ENCODE results near the gene PHKA2.

The PHKA2 gene

DNA sequence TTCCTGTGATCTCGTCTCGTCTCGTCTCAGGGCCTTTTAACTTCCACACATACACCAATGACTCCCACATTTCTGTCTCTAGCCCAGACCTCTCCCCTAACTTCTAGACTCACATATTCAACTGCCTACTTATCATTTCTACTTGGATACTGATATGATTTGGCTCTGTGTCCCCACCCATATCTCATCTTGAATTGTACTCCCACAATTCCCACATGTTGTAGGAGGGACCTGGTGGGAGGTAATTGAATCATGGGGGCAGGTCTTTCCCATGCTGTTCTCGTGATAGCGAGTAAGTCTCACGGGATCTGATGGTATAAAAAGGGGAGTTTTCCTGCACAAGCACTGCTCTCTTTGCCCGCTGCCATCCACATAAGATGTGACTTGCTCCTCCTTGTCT, 8.9 kb downstream of the PHKA2 start:
- no peak for DNase-seq

DNA sequence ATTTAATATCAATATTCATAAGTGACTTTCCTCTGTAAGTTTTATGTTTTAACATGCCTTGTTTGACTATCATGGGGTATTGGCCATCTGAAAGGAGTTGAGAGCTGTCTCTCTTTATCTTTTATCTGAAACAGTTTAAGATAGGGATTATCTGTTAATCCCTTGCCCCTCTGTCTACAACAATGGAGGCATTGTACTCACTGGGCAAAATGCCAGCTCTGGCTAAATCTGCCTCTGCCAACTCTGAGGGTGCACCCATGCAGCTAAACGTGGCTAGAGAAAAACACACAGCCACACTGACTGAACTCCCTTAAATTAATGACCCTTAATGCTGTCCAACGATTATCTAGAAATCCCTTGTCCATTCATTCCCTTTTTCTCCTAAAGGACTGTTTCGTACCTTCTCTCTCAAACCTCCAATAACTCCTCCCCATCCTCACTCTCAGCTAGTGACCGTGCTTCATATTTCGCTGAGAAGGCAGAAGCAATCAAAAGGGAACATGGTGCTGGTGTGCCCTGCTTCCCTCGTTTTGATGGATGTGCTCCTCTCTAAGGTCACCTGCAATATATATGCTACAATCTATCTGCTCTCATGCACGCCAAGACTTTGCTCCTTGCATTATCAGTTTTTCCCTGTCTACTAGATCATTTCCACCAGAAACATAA, 10.3 kb downstream of the PHKA2 start:
- no peak for DNase-seq

DNA sequence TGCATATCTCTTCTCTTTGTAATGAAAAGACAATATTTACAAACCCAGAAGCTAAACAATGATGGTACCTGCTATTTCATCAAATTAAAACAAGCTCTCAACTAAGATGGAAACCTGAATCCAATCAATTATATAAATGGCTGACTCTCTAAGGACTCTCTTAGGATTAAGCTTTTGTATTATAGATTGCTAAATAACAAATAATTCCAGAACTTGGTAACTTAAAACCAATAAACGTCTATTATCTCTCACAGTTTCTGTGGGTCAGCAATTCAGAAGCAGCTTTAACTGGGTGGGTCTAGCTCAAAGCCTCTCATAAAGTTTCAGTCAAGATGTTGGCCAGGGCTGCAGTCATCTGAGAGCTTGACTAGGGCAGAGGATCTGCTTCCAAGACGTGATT, 12.4 kb downstream of the PHKA2 start:
- no peak for DNase-seq

DNA sequence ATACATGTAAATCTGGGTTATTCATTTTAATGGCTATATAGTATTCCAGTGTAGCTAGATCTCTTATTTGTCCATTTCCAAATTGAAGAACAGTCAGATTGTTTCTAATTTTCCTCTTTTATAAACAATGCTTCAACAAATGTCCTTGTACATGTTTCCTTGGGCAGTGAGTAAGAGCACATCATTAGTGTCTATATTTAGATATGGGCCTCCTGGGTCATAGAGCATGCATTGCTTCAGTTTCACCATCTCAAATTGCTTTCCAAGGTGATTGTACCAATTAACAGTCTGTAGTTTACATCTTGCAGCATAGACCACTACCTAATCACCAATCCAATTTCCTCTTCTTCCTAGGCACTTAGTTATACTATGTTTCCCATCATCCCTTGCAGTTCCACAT, 13.4 kb downstream of the PHKA2 start:
- no peak for DNase-seq

DNA sequence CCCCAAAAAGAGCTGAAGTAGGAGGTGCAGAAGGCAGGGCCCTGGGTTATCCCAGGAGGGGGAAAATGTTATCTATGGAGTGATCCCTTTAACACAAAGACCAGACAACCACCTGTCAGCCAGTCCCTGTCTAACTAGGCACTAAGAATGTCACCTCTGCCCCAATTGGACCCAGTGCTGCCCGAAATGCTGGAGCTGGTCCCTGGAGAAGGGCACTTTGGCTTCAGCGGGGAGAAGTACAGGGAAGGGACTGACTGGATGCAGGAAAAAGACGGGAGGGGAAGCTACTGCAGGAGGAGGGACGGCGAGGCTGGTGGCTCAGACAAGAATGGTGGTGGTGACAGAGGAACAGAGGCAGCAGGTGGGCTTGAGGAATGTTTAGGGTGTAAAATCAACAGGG, 17.3 kb downstream of the PHKA2 start:
- DNase-seq = no peak

DNA sequence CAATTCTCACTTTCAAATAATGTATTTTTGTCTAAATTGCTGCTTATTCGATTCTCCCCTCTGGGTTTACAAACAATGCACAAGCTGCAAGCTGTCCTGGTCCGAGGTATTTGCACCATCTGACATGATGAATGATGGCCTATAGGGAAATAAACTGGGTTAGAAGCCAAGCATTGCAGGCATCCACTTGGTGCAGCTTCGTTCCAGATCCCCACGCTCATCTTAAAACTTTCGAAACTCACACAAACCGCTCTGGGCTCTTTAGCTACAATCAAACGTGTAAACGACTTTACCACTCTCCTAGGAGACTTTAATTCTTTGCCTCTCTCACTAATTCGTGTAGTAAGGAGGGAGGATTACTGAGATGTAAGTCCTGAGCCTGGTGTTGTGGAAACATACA, 19.0 kb downstream of the PHKA2 start:
- peak; percentile 6 for DNase-seq

DNA sequence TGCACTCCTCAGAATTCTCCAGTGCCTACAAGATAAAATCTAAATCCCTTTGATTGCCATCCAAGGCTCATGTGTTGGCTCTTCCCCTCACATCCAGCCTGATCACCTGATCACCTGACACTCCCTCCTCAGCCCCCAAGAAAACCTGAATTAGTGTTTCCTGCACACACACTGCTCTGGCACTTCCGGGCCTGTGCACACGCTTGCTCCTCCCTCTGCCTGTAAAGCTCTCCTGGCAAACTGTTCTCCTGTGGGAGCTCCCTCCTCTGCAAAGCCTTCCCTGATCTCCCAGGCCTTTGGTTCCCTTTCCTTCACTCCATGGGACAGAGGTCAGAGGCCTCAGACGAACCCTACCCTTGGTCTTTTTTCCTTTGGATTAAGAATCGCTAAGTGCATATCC, 19.9 kb downstream of the PHKA2 start:
- no peak for DNase-seq

DNA sequence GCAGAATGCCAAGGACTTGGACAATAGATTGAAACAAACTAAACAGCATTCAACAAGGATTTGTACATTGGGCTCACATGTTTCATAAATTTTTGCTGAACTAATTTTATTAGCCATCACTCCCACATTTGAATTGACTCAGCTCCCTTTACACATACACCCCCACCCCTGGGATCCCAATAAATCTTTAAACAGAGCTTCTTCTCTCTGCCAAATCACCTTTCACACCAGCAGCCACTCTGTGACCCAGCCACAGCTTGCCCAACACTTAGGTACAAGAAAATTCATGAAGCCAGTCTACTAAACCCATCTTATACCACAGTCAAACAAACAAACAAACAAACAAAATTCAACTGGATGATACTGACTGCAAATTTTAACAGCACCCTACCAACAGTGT, 21.6 kb downstream of the PHKA2 start:
- DNase-seq = no peak

DNA sequence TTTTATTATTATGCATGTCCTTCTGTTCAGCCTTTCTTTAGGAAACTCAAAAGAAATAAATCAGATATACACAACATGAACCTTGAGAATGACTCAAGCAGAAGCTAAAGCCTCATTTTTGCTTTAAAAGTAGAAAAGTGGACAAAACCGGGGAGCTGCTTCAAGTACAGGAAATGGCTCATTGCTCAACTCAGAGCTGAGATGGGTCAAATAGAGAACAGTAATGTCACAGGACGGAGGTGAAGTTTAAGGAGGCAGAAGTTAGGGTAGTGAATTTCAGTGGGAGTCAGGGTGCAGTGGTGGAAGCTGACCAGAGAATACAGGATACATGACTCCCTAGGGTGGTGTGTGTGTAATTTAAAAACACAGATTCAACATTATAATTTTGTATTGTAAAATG, 22.2 kb downstream of the PHKA2 start:
- DNase-seq = peak; percentile 9

DNA sequence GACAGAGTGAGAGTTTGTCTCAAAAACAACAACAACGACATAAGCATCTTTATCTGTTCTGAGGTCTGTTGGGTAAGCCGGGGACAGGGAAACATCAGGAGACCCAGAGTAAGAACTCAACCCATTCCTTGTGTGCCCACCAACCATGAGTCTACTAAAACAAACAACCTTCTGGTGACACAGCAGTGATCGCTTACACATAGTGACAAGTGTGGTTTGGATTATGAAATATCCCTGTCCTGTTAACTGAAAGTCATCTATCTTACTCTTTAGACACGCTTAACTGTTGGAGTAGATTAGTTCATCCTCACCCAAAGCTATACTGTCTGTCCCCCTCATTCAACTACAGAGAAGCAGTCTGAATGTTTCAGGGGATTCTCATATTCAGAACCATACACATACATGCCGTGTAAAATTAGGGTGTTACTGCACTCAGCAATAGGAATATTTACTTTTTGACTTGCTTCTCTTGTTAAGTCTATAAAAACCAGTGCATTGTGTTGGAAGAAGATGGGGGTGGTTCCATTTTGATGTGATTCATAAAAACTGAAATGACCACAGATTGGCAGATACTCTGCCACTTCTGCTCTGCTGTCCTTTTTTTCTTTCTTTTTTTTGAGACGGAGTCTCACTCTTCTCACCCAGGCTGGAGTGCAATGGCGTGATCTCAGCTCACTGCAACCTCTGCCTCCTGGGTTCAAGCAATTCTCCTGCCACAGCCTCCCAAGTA, 27.4 kb downstream of the PHKA2 start:
- DNase-seq = no peak

DNA sequence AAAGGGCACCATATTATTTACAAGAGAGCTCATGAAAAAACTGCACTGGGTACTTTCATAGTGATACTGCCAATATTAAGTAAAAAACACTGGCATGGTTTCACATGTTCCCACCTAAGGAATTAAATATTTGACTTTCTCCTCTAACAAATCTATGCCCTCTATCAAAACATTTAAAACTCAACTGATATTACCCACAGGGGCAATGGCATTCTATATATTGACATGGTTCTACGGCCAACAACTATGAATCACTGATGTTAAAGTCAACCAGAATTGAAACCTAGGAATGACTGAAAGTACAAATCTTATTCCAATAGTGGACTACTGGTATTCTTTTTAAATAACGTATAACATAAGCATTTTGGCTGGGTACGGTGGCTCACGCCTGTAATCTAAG, 28.2 kb downstream of the PHKA2 start:
- DNase-seq = no peak

DNA sequence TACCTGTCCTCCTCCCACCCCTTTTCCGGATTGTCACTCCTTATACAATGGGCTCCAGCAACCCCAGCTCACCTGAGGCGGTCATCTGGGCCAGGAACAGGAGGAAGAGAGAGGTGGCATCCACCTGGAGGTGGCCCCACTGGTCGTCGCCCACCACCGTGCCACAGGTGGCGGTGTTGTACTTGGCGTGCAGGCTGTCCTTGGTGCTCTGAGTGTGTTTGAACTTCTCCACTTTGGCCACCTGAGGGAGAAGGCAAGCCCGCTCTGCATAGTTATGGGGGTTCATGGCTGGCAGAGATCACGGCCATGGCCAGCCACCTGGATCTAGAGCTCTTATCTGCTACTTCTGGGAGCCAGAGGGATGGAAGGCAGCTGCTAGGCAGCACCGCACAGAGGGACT, 32.9 kb downstream of the PHKA2 start:
- no peak for DNase-seq

DNA sequence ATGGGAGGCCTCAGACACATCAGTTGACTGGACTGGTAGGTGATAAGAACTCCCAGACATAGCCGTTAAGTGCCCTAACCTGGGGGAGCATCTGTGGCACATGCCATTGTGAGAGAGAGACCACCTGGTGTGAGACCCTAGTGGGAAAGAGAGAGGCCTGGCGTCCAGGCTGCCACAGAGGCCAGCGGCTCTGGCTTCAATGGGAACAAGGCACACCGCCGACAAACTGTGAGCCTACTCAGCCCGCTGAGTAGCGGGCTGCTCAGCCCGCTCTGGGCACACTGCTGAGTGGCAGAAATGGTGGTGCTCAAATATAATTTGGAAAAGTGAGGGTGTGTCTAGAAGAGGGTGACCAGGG, 34.0 kb downstream of the PHKA2 start:
- DNase-seq = no peak

DNA sequence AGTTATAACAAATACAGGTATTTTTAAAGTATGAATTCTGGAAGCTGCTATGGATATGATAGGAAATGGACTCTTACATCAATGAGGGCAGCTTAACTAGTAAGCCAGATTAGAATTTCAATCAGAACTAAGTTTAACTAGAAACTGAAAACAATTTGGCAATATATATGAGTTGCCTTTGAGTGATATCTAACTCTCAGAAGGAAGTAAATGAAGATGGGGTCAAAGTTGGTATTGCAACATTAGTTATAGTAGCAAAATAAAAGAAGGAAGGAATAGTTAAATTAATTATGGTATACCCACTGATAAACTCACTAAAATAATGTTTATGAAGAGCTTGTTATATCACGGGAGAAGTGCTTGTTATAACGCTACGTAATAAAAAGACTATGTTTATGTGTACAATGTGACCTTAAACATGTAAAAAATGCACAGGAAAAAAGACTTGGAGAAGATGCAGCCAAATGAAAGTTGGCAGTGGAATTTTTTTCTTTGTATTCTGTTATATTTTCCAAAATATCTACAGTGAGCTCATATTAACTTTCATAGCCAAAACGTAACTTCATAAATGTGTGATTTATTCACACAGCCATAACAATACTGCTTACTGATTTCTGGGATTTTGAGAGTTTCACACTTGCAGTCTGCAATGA, 34.5 kb downstream of the PHKA2 start:
- no peak for DNase-seq

DNA sequence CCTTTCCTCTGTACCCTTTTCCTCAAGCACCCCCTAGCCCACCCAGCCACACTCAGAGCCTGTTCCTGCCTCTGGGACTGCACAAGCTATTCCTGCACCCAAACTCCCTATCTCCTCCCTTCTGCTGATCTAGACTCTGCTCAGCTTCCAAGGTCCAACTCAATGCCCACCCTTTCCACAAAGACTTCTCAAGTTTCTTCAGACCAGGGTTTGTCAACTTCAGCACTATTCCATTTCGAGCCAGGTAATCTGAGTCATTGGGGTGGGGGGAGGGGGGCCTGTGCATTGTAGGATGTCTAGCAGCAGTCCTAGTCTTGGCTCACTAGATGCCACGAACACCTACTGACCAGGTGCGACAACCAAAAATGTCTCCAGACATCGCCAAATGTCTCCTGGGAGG, 37.3 kb downstream of the PHKA2 start:
- DNase-seq = no peak

DNA sequence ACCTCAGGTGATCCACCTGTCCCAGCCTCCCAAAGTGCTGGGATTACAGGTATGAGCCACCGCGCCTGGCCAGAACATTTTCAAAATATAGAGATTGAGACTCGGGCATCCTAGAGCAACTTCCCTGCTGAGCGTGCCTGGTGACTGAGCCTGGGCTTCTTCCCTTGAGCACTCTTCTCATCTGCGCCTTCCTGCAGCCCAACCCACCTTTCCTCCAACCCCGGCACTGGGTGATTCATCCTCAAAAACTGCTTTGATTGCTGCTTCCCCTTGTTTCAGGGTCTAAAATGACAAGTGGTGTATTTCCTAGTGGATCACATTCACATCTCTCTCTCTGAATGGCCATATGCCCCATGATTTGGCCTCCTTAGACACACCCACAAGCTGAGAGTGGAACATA, 37.8 kb downstream of the PHKA2 start:
- no peak for DNase-seq

DNA sequence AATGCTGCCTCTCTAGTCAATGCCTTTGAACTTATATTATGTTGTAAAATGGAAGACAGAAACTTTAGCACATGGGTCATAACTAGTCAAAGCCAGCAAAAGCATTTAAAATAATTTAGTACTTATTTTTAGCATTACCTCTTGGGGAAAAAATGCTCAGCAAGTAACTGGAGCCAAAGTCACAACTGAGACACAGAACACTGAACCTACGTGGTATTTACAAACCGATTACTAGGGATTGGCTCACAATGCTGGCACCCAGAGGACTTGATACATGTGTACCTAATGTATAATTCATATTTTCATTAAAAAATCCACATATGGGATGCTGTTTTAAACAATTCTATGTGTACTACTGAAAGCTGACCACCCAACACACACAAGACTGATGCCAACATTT, 38.4 kb downstream of the PHKA2 start:
- no peak for DNase-seq

DNA sequence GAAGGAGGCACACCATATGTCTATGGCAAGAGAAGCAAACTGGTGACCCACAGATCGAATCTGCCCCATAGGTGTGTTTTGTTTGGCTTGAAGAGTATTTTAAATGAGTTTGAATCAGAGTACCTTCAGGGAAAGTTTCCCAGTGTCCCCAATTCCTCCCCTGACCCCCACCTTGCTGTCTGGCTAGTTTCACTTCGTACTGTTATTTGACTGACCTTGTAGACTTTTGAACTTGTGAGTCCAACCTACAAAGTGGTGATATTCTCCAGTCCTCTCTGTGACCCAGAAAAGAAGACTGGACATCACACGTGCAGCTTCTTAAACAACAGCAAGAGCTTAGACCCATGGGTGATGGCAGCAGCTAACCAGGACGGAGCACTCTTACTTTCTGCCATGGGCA, 39.4 kb downstream of the PHKA2 start:
- no peak for DNase-seq

DNA sequence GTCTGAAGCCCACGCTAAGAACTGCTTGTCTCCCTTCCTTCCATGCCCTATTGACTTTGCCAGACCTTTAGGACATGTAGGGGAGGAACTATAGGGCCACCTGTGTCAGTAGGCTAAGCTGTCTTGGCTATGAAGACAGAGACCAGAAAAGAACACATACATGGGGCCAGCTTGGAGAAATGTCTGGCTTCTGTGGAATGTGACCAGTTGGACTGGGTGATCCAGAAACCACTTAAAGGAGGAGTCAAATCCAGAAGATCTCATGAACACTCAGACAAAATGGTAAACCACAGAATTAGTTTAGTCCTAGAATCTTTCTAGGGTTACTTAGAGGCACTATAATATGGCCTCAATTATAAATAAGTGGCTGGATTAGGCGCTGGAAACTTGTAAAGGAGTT, 42.0 kb downstream of the PHKA2 start:
- no peak for DNase-seq

DNA sequence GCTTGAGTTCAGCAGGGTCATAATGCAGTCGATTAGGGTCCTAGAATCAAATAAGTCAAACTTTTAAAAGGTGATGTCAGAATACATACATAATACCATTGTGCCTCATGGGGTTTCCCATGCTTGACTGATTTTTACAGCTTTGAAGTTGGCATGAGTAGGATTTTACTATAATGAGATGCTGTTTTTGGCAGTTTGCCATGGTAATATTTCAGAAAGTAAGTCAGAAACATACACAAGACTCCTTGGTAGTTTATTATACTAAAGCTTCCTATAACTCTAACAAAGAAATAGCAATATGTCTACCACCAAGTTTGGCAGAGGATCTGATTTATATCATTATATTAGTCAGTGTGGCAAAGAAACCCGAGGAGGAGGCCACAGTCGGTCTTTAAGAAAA, 45.2 kb downstream of the PHKA2 start:
- DNase-seq = peak; percentile 5

DNA sequence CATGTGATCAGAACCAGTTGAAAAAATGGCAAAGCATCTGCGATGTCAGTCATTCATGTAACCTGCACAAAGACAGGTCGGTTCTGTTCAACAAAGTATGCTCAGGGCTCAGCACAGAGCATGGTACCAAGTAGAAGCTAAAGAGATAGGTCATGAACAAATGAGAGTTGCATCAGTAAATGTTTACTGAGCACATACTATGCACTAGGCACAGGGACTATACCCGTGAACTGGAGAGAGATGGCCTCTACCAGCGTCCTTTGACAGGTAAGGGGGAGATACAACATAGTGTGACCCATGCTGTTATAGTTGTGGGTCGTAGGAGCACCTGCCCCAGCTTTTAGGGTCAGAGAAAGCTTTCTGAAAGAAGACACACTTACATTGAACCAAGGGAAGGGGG, 46.7 kb downstream of the PHKA2 start:
- no peak for DNase-seq

DNA sequence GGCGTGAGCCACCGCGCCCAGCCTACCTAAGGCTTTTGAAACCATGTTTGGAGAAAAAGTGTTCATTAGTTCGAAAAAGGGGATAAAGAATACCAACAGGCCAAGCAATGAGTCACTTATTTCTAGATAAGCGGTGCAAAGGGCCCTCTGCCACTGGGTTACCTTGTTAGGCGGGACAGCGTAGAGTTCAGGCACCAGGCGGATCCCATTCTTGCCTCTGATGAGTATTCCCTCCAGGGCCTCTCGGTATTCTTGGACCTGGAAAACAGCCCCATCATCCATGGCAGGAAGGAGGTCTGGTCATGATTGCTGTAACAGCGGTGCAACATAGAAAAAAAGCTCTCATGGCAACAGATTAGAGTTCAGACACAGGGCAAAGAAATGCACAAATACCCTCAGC, 48.0 kb downstream of the PHKA2 start:
- DNase-seq = no peak

DNA sequence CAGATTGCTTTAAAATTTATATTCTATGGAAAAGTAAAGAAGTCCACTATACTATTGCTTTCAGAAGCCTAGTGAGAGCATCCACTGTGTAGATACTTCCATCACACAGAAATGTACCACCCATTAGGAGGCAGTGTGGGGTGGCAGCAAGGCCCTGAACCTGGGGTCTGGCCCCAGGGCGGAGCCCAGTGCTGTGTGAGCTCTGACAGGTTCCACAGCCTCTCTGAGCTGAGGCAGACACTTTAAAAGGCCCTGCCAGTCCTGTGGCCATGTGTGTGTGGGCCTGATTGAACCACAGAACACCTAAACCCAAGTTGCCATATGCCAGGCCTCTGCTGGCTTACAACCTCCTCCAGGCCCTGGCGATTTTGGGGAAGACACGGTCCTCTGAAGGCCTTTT, 49.2 kb downstream of the PHKA2 start:
- DNase-seq = no peak

DNA sequence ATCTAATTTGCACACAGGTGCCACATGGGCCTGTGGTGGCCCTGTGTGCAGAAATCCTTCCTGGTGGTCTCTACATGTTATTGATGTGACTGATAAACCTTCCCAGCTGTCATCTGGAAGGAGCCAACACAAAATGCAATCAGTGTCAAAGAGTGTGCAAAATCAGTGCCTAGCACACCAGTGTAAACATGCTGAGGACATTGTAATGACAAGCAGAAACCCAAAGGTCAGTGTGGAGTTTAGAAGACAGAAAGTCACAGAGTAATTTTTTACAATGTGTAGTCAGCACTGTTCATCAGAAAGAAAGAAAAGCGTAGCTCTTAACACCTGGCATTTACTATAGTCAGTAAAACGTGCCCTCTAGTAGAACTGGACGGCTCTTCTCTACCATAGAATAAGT, 50.3 kb downstream of the PHKA2 start:
- no peak for DNase-seq

All from fibroblast of skin of abdomen (primary cell).